Activated CD8-positive, alpha-beta memory T cell treated with anti-CD3 and anti-CD28 coated beads for 1 hour (primary cell): ENCODE results near the gene CCNY.
A peak's percentile ranks its signal among the peaks of the same experiment; 100 is the strongest.

Source experiments
- DNase-seq, 2 donors: peaks; one replicate each; pipeline ENCODE4 v3.0.0-alpha.2; 2020; ENCODE audit warnings: low read depth in 1 of 2; ENCODE audit errors: extremely low read depth in 1 of 2

Gene CCNY

GRCh38 chr10:35545878-35546590 is 209.7 kb downstream of the CCNY start:
- no peak for DNase-seq

- no peak for DNase-seq
Observed at GRCh38 chr10:35546824-35547225, 210.5 kb downstream of the CCNY start.

GRCh38 chr10:35552650-35553342 is 216.5 kb downstream of the CCNY start:
- DNase-seq, result no peak

- DNase-seq, result no peak
Observed at GRCh38 chr10:35554036-35554435, 217.7 kb downstream of the CCNY start.

GRCh38 chr10:35554461-35555056 is 218.2 kb downstream of the CCNY start:
- DNase-seq, result no peak

DNA sequence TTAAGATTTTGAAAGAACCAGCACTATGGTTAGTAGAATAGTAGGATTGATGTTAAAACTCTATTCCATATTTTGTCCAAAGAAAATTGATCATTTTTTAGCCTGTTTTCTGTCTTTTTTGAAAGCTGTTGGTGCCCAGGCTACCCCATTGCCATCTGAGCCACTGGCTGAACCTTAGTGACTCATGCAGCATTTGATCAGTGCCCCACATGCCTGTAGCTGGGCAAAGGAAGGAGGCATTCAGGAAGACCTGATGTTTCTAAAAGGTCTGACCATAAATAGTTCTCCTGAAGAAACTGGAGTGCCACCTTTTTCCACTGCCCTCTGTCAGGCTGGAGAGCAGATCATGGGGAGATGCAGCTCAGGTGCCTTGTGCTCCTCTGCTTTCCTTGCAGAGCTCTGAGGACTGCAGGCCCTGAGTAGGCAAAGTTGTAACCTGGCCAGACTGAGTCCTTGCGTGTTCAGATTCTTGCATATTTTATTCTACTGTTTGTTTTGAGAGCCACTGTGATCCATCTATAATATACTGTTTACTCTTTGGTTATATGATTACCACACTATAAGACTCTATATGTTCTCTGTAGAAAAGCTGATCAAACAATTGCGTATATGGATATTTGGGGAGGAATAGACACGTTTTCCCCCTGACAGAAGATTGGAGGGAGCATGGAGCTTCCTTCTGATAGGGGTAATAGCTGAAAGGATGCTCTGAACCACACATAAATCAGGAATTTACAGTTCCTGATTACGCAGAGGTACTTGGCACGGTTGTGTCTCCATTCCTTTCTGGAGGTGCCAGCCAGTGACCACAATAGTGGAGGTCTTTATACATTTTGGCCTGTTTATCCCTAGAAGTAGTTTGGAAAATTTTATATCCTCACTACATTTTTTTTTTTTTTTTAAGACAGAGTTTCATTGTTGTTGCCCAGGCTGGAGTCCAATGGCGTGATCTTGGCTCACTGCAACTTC is 219.9 kb downstream of the CCNY start:
- no peak for DNase-seq

- DNase-seq, result no peak
Observed at GRCh38 chr10:35558276-35558675, 222.0 kb downstream of the CCNY start.

DNA sequence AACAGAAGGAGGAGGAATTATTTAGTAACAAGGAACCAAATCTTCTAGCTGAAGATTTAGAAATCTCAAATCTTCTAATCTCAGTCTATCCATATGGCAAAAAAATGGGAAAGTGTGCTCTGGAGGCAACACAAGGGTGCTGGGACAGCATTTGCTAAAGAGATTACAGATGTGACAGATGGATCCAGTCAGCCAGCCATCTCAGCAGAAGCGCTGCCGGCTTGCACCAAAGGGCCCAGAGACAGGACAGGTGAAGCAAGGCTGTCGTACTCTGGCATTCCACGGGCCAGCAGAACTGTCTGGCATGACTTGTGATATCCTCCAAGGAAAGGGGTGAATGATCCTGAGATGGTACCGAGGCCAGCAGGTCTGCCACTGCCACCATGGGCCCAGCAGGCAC is 223.1 kb downstream of the CCNY start:
- DNase-seq, result no peak

DNA sequence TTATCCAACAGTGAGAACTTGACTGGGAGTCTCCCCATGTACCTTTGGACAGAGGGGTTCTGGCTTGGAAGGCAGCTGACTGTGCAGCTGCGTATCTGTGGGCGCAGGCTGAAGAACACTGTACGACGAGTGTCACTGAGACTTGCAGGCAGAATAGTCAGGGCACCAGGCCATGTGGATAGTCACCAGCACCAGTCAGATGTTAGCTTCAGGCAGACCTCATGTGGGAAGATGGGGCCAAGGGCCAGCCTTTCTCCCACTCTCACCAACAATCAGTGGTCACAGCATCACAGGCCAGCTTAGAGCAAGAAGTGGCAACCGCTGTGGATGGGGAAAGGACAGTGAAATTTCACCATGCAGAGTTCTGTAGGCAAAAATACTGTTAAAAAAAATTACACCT is 225.4 kb downstream of the CCNY start:
- DNase-seq, result no peak

DNA sequence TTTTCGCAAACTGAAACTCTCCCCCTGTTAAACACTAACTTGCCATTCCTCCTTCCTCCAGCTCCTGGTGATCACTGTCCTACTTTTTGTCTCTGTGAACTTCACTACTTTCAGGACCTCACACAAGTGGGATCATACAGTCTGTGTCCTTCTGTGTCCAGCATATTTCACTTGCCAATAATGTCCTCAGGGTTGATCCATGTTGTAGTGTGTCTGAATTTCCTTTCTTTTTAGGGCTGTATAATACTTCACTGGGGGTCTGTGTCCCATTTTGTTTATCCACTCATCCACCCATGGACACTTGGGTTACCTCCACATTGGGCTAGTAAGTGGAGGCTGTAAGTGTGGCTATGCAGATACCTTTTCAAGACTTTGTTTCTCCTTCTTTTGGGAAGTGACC is 226.1 kb downstream of the CCNY start:
- DNase-seq, result no peak

DNA sequence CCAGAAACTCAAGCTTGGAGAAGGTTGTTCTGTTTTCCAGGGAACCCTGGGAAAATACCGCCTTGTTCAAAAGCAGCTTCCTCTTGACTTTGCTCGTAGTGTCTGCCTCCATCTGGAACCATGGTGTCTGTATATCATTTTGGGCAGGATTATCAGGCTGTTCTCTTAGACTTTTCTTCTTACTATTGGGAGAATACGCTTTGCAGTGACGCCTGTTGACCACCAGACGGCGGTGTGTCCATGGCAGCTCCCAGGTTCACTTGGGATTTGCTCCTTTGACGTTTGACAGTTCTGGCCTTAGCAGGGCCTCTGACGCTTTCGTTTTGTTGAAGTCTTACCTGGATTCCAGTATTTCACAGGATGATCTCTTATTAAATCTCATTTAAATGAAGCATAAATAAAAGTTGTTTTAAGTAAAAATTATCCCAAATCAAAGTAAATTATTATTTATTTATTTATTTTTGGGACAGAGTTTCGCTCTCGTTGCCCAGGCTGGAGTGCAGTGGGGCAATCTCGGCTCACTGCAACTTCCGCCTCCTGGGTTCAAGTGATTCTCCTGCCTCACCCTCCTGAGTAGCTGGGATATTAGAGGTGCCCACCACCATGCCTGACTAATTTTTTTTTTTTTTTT is 227.1 kb downstream of the CCNY start:
- DNase-seq, result peak in 1 of 2 donors; percentile 14

DNA sequence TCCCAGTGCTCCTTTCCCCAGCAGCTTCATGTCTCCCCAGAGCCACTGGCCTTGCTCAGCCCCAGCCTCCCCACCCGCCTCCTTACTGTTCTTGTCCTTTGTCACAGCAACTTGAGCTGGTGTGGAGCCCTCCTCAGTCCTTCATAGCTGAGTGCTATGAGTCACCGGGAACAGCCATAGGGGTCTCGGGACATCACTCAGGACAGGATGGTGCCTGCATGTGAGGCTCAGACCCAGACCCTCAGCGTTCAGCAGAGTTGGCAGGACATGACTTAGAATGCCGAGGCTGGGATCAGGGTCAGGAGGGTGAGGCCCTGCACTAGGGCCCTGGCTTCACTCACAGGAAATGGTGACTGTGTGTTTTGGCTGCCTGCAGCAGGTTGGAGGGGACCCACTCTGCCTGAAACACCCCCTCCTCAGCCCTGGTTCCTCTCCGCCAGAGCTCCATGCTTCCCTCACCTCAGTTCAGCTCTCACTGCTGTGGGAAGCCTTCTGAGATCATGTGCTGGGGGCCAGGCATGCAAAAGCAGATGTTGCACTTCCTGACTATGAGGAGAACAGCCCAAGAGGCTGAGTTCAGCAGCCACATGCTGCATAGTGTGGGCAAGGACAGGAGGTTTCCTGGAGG is 228.1 kb downstream of the CCNY start:
- no peak for DNase-seq

DNA sequence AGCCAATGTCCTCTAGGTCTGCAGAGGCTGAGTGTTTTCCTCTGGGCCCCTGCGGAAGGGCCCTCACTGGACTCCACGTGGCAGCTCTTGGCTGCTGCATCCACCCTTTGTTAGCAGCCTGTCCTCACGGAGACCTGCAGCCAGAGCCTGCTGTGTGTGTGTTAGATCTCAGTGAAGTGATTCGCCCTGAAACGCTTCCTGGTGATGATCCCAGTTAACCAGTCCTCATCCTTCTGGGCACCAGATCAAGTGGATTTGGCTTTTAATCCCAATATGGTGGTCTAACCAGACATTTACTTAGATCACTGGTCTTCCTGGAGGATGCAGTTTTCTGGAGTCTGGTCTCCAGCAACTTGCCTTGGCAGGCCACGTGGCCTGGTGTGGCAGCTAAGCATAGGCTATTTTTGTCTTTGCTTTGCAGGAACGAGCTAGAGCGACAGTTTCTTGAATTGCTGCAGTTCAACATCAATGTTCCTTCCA is 229.3 kb downstream of the CCNY start:
- DNase-seq, result no peak

GRCh38 chr10:35567951-35568350 is 231.6 kb downstream of the CCNY start:
- DNase-seq, result no peak

- no peak for DNase-seq
Observed at GRCh38 chr10:35568483-35569015, 232.2 kb downstream of the CCNY start.

- no peak for DNase-seq
Observed at GRCh38 chr10:35569111-35569707, 232.9 kb downstream of the CCNY start.

DNA sequence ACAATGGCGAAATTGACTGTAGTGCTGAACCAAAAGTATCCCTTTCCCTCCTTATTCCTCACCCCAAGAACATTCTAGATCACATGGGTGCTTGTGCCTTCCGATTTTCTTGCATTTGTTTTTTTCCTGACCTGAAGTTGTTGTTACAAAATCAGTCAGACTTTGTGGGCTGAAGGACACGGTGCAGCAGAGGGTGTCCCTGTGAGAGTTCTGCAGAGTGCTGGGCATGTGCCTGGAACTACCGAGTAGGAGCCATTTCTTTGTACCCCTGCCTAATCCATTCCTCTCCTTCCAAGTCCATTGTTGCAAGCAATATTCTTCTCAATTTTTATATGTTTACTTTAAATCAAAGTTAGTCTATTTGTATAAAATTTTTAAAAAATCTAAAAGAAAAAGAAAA is 233.5 kb downstream of the CCNY start:
- no peak for DNase-seq

DNA sequence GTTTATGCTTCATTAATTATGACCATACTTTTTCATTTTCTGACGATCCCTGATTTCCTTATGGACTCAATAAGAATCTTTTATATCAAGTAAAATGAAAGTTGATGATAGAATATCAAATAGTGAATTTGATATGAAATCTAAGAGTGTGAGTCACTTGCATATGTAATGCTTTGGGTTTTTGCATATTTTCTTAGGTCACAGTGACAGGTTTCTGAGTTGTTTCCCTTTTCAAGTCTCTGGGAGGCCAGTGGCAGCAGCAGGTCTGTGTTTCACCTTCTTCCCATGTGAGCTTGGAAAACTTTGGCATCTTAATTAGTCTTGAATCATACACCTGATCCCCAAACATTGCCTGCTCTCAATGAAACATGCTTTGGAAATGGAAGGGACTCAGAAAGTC is 234.1 kb downstream of the CCNY start:
- no peak for DNase-seq

- no peak for DNase-seq
Observed at GRCh38 chr10:35572583-35572982, 236.3 kb downstream of the CCNY start.
